SK-N-SH treated with all-trans-retinoic acid at 6 μM for 48 hours (cell line): ENCODE measurements around the gene AFTPH.

Experiments used
- CSRNP3 ChIP-seq: fragments of 250-450 bp; sonication (Bioruptor Pico); IDR thresholded peaks from 2 replicates; pipeline ENCODE4 v1.5.1; 2021; ENCODE audit warnings: mild to moderate bottlenecking, moderate library complexity
- PATZ1 ChIP-seq: fragments of 250-450 bp; sonication (Bioruptor Pico); IDR thresholded peaks from 2 replicates; pipeline ENCODE4 v1.8.0; 2020; ENCODE audit warnings: mild to moderate bottlenecking, moderate library complexity, borderline replicate concordance
- ZFP30 ChIP-seq: fragments of 450-650 bp; formaldehyde crosslinking; IDR thresholded peaks from 2 replicates; pipeline ENCODE4 v1.5.0; 2022; ENCODE audit warnings: mild to moderate bottlenecking, moderate library complexity

- TF ChIP-seq CSRNP3 (CRISPR knock-in tag) (no peak), PATZ1 (CRISPR knock-in tag) (no peak), ZFP30 (CRISPR knock-in tag) (no peak)
These were observed 30.0 kb downstream of the AFTPH start for GRCh38 chr2:64554117-64554516.
